Measurements from ENCODE around the gene TLE7.

Gene TLE7

DNA sequence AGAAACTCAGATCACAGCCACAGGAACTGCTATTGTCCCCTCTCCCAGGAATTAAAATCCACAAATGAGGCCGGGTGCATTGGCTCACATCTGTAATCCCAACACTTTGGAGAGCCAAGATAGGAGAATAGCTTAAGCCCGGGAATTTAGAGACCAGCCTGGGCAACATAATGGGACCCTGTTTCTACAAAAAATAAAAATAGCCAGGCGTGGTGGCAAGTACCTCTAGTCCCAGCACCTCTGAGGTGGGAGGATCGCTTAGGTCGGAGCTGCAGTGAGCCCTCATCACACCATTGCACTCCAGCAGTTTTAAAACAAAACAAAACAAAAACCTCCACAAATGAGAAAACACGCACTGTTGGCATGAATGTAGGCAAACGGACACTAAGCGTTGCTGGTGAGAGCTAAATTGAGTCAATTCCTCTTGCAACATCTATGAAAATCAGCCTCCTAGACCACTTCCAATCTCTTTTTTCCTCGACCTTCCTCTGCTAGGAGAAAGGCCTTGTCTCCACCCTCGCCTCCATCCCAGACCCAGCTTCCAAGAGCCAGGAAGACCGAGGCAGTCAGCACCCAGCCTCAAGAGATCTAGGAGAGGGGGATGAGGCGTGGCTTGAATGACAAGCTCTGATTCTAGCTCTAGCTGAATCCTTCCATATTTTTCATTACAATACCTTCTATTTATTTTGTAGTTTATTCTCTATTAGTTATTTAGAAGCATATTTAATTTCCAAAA, 14.8 kb downstream of the TLE7 start:
- FAIRE-seq (no peak), DNase-seq (ENCODE audit: insufficient read length, low spot score) (no peak)
- TF ChIP-seq, protein P1, sequence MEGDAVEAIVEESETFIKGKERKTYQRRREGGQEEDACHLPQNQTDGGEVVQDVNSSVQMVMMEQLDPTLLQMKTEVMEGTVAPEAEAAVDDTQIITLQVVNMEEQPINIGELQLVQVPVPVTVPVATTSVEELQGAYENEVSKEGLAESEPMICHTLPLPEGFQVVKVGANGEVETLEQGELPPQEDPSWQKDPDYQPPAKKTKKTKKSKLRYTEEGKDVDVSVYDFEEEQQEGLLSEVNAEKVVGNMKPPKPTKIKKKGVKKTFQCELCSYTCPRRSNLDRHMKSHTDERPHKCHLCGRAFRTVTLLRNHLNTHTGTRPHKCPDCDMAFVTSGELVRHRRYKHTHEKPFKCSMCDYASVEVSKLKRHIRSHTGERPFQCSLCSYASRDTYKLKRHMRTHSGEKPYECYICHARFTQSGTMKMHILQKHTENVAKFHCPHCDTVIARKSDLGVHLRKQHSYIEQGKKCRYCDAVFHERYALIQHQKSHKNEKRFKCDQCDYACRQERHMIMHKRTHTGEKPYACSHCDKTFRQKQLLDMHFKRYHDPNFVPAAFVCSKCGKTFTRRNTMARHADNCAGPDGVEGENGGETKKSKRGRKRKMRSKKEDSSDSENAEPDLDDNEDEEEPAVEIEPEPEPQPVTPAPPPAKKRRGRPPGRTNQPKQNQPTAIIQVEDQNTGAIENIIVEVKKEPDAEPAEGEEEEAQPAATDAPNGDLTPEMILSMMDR (IDR thresholded peaks at IDR 0.05; ENCODE audit: insufficient read depth, missing control alignments): no peak

- FAIRE-seq: no peak
- DNase-seq (ENCODE audit: insufficient read length, low spot score): peak; percentile 37
- TF ChIP-seq, protein P1 (IDR thresholded peaks at IDR 0.05; ENCODE audit: insufficient read depth, missing control alignments): no peak
Observed at GRCh38 chr16:71426069-71426879, 15.6 kb downstream of the TLE7 start.

DNA sequence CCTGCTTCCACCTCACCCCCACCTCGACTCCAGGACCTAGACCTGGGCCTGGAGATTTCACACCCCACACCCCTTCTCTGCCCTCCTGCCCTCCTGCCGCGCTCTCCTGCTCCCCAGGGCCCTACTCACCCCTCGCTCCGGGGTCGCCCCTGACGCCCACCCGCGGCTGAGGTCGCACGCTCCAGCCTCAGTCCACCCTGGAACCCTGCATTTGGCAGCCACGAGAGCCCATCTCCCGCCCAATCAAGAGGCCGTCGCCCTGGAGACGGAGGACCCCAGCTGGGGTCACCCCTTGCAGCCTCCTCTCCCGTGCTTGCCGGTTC, 16.1 kb downstream of the TLE7 start:
- no peak for FAIRE-seq
- no peak for DNase-seq (ENCODE audit: insufficient read length, low spot score)
- TF ChIP-seq, protein P1 (IDR thresholded peaks at IDR 0.05; ENCODE audit: insufficient read depth, missing control alignments): no peak

DNA sequence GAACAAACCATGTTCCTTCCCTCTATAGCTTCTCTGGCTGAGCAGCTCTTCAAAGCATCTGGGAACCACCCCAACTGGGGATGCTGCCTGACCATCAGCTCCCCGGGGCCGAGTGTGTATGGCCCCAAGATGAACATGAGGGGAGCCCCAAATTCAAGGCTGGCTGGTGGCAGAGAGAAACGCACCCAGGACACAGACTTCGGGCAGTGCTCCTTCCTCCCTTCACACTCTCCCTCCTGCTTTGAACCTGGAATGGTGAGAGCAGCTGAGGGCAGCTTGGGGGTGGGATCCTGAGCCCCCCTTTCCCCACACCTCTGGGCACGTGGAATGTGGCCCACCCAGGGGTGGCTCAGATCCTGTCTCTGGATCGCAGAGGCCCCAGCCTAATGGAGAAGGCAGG, 17.2 kb downstream of the TLE7 start:
- FAIRE-seq (no peak), DNase-seq (ENCODE audit: insufficient read length, low spot score) (no peak)
- TF ChIP-seq, protein P1 (IDR thresholded peaks at IDR 0.05; ENCODE audit: insufficient read depth, missing control alignments): no peak

DNA sequence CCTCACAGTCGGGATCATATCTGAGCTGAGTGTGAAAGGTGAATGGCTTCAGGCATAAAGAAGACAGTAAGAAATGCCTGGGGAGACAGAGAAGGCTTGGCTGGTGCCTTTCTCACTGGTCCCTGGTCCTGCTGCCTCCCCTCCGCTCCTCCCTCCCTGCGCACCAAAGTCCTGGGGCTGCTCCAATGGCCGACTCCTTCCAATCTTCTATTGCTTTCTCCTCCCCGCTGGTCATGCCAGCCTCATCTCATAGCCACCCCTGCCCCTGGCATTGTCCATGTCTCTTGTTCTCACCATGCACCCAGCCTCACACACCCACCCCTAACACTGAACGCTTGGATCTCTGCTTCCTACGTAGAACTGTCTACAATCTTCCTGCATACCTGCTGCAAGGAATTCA, 18.0 kb downstream of the TLE7 start:
- TF ChIP-seq, protein P1 (IDR thresholded peaks at IDR 0.05; ENCODE audit: insufficient read depth, missing control alignments): no peak
- DNase-seq (ENCODE audit: insufficient read length, low spot score) (no peak), FAIRE-seq (no peak)

GRCh38 chr16:71423016-71423415, 18.8 kb downstream of the TLE7 start:
- FAIRE-seq (no peak), DNase-seq (ENCODE audit: insufficient read length, low spot score) (no peak)
- TF ChIP-seq, protein P1 (IDR thresholded peaks at IDR 0.05; ENCODE audit: insufficient read depth, missing control alignments): no peak

DNA sequence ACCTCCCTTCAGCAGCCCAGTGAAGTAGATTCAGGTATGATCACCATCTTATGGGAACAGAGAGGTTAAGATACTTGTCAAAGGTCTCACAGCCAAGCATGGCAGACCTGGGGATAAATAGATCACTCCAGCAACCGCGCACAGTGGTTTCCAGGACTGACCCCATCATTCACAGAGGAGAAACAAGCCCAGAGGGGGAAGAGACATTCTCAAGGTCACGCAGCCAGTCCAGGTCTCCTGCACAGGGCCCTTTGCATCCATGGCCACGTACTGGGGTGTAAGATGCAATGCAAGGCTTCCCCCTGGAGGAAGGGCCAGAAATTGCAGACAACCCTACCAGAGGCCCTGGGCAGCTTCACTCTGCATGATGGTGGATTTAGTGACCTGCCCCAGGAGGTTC, 19.9 kb downstream of the TLE7 start:
- DNase-seq (ENCODE audit: insufficient read length, low spot score): no peak
- TF ChIP-seq, protein P1 (IDR thresholded peaks at IDR 0.05; ENCODE audit: insufficient read depth, missing control alignments): peak; percentile 34
- no peak for FAIRE-seq
